ENCODE data around the gene MEF2B.

GRCh38 chr19:19137556-19138108, 32.4 kb downstream of the MEF2B start:
- TF ChIP-seq CTCF (IDR thresholded peaks at IDR 0.05) = no peak
- no peak for TF ChIP-seq POLR2A (IDR thresholded peaks at IDR 0.05; ENCODE audit: low read depth)
- no peak for TF ChIP-seq EP300 (IDR thresholded peaks at IDR 0.05)
